ENCODE results near the gene TSPAN13.

- TF ChIP-seq CTCF (IDR thresholded peaks at IDR 0.05 in 4 of 5, conservative IDR thresholded peaks at IDR 0.05 in 1 of 5) (no peak), POLR2A (IDR thresholded peaks at IDR 0.05) (no peak)
Observed at GRCh38 chr7:16785321-16785720, 31.8 kb downstream of the TSPAN13 start.
